Muscle of leg (tissue), 11 donors: ENCODE results near the gene LRRC61. TPM values are rescaled to one million over a fixed set of nuclear protein-coding genes. Genes with fewer than 3 reads are reported as not detected.
"Not testable (repeated sequence)": the region's sequence is repeated elsewhere in the genome, so short reads cannot be mapped to it uniquely, and the experiment has no call there.

Experiments
- DNase-seq: peaks from one replicate; pipeline ENCODE4 v3.0.0; 2013
- H3K27ac ChIP-seq: one replicate; pipeline ENCODE4 v1.5.1; 2013; ENCODE audit warnings: mild to moderate bottlenecking, low read length, control low read depth
- H3K27me3 ChIP-seq: one replicate; pipeline ENCODE4 v1.6.1; 2013; ENCODE audit warnings: low read length; ENCODE audit not compliant: control insufficient read depth, insufficient read depth
- H3K36me3 ChIP-seq: one replicate; pipeline ENCODE4 v1.6.1; 2013; ENCODE audit warnings: low read length; ENCODE audit not compliant: control insufficient read depth, insufficient read depth
- H3K4me1 ChIP-seq: one replicate; pipeline ENCODE4 v1.6.1; 2013; ENCODE audit warnings: low read length; ENCODE audit not compliant: control insufficient read depth, insufficient read depth
- H3K4me3 ChIP-seq: one replicate; pipeline ENCODE4 v1.5.1; 2013; ENCODE audit warnings: low read length, control low read depth
- H3K9me3 ChIP-seq: replicated peaks from 2 replicates; pipeline ENCODE4 v1.6.1; 2013; ENCODE audit warnings: low read depth, low read length; ENCODE audit not compliant: control insufficient read depth
- WGBS: methylation state at CpG from one replicate; pipeline ENCODE4 v1.1.5; 2013; ENCODE audit warnings: missing lambda C conversion rate; ENCODE audit not compliant: insufficient coverage; 5-methylcytosine and 5-hydroxymethylcytosine counted together
- polyA plus RNA-seq, 8 donors: library from polyadenylated mRNA; unstranded; fragments of 120-200 nt; gene quantifications; one replicate each; pipeline versions ENCODE4 v1.2.1 to v1.2.3, GENCODE V29; 2013; ENCODE audit warnings: inconsistent platforms in 1 of 8, low replicate concordance in 1 of 8; ENCODE audit not compliant: insufficient read length in 8 of 8, insufficient read depth in 1 of 8
- total RNA-seq: library from RNA; stranded (reverse); fragments of 120-200 nt; gene quantifications from one replicate; pipeline ENCODE4 v1.2.4, GENCODE V29; 2013

Gene LRRC61
- total and polyA plus RNA-seq, 9 donors = 3.6 to 11.9 (median 7.6) TPM

- 92% methylated on average over 4 of the region's 6 CpGs for WGBS
- not testable (repeated sequence) for H3K4me1 ChIP-seq, H3K9me3 ChIP-seq, H3K27me3 ChIP-seq, H3K27ac ChIP-seq, DNase-seq, H3K36me3 ChIP-seq, H3K4me3 ChIP-seq
Measured at GRCh38 chr7:150288816-150289215, 34.3 kb upstream of the LRRC61 start.

DNA sequence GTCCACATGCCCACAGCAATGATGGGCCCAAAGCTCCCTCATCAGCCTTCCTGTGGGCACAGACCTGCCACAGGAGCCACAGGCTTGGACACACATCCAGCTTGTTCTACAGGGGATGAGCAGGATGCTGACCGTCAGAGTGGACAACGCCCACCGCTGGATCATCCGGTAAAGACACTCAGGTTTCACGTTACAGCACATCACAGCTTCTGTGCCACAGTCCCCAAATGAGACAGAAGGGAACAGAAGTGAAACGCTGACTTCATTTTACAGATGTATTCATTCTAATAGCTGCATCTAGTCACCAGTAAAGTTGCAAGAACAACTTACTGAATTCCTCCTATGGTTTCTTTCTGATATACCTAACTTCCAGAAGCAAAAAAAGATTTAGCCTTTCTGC lies 32.8 kb upstream of the LRRC61 start:
- not testable (repeated sequence) for H3K4me1 ChIP-seq, DNase-seq, H3K4me3 ChIP-seq, H3K27ac ChIP-seq, H3K36me3 ChIP-seq, H3K27me3 ChIP-seq, H3K9me3 ChIP-seq
- WGBS = no CpG with 5 or more reads among the region's 6 CpGs

DNA sequence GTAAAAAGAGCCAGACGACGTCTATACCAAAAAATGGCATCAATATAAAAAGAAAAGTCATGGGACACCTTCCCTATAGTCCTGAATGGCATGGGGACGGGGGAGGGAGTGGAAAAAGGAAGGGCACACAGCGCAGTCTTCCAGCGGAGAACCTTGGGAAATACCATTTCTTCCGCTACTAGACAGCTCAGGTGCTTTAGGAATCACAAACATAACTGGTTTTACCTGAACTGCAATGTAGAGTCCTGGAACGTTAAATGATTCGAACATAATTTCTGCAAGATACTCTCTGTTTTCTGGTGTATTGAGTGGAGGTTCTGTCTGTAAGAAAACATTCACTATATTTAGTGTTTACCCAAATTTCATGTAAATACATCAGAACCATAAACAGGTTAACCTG lies 28.1 kb upstream of the LRRC61 start:
- not testable (repeated sequence) for H3K27ac ChIP-seq, H3K4me3 ChIP-seq, H3K27me3 ChIP-seq, H3K36me3 ChIP-seq, H3K9me3 ChIP-seq, H3K4me1 ChIP-seq, DNase-seq
- no CpG with 5 or more reads among the region's 8 CpGs for WGBS

DNA sequence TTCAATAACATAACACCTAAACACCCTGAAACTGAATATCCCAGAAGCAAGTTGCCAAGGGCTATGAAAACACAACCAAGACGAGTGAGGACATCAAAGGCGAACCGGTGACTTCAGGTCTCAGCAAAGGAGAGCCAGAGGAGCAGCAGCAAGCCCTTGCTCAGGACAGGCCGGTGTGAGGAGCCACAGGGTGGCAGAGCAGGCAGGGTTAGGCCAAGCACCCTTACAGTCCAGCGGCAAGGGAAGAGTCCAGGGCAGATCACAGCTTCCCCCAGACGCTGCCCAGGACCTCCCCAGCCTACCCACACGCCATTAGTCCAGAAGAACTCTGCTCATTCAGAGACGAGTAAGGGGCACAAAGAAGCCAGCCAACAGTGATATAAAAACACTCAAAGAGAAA lies 27.5 kb upstream of the LRRC61 start:
- not testable (repeated sequence) for H3K36me3 ChIP-seq, H3K4me3 ChIP-seq, H3K27me3 ChIP-seq, DNase-seq, H3K27ac ChIP-seq, H3K9me3 ChIP-seq, H3K4me1 ChIP-seq
- WGBS = no CpG with 5 or more reads among the region's 8 CpGs

DNA sequence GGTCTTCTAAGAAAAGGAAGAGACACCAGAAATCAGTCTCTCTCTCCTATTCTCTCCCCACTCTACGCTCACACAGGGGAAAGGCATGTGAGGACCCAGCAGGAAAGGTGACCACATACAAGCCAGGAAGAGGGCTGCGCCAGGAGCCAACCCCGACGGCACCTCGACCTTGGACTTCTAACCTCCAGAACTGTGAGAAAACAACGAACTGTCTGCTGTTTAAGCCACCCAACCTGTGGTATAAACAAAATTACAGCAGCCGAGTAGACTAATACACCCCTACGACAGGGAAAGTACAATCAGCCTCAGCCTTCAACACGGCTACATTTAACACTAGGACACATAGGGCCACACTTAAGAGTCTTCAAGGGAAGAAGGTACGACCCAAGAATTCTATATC lies 26.4 kb upstream of the LRRC61 start:
- not testable (repeated sequence) for H3K36me3 ChIP-seq, H3K4me3 ChIP-seq, DNase-seq, H3K27ac ChIP-seq, H3K27me3 ChIP-seq, H3K4me1 ChIP-seq, H3K9me3 ChIP-seq
- whole genome bisulfite sequencing = 80% methylated on average over 1 of the region's 10 CpGs

- DNase-seq, H3K36me3 ChIP-seq, H3K27ac ChIP-seq, H3K9me3 ChIP-seq, H3K4me1 ChIP-seq, H3K27me3 ChIP-seq, H3K4me3 ChIP-seq: not testable (repeated sequence)
Measured at GRCh38 chr7:150297978-150298377, 25.2 kb upstream of the LRRC61 start.

GRCh38 chr7:150302908-150303310 lies 20.2 kb upstream of the LRRC61 start:
- no CpG with 5 or more reads among the region's 1 CpG for whole genome bisulfite sequencing
- H3K27ac ChIP-seq, H3K36me3 ChIP-seq, H3K27me3 ChIP-seq, H3K4me3 ChIP-seq, H3K4me1 ChIP-seq, DNase-seq, H3K9me3 ChIP-seq: not testable (repeated sequence)

DNA sequence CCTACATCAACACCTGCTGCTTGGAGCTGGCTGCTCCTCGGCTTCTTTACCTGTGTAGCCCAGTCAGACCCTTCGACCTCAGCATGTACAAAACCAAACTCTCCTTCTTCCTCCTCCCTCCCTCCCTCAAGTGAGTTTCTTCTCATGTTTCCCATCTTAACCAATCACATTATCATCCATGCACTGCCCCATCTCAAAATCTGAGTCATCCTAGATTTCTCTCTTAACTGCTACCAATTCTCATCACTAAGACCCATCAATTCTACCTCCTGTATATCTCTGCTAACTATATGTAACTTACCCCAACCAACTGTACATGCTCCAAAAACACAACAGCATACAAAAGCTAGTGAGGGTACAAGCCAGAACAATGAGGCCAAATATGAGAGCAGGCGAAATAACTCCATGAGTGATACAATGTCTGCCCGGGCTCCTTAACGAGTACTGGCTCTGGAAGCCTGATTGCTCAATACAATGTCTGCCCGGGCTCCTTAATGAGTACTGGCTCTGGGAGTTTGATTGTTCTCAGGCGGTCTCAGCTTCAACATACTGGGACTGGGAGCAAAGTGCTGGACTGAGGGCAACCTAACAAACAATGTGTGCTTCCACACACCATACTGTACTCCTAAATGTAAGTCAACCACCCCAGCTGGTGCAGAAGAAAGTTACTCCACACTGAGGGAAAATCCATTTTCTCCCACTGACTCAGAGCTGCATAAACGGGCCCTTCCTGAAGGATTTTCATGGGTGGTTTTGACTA lies 18.5 kb upstream of the LRRC61 start:
- not testable (repeated sequence) for H3K9me3 ChIP-seq, H3K27me3 ChIP-seq, H3K4me1 ChIP-seq, H3K27ac ChIP-seq, H3K36me3 ChIP-seq, H3K4me3 ChIP-seq, DNase-seq
- WGBS = no CpG with 5 or more reads among the region's 8 CpGs

DNA sequence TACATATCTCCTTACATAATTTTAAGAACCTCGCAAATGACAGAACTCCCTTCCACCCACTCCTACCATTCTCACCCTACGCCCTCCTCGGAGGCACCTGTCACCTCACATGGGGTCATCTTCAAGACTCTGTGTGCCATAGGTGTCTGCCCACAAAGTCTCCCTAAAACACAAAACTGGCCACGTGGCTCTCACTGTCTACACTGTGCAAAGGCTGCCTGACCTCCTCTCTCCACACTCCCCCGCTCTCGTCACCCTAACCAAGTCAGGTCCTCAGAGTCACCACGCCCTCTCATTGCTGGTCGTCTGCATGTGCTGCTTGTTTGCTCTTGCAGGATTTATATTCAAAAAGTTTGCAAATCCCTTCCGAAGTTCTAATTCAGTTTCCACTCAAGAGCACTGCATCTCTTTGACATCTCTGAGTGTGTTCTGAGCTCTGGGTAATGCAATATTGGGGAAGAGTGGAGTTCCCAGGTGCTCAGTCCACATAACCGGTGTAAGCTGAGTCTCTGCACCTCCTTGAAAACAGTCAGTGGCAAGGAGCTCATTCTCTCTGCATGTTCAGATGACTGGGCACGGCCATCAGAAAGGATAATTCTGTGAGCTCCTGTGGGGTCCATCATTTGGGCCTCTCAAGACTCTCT lies 17.8 kb upstream of the LRRC61 start:
- not testable (repeated sequence) for H3K36me3 ChIP-seq, DNase-seq, H3K4me3 ChIP-seq, H3K27ac ChIP-seq, H3K9me3 ChIP-seq, H3K27me3 ChIP-seq, H3K4me1 ChIP-seq
- 100% methylated on average over 2 of the region's 11 CpGs for WGBS

DNA sequence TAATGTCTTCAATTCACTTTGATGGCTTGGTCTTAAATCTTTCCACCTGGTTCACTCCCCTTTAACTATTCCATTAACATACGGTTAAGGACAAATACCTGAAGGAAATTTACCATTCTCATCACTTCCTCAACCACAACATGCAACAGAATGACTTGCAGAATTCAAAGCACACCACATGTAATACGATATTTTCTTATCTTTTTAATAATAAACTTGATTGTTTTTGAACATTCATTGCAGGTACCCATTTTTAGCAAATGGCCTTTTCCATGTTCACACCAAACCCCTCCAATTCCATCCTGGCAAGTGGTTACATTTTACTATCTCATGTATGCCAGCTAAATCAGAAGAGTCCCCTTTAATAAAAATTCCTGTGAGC lies 17.3 kb upstream of the LRRC61 start:
- WGBS = no CpG with 5 or more reads among the region's 2 CpGs
- not testable (repeated sequence) for H3K27ac ChIP-seq, H3K36me3 ChIP-seq, H3K9me3 ChIP-seq, DNase-seq, H3K4me1 ChIP-seq, H3K4me3 ChIP-seq, H3K27me3 ChIP-seq

- 66% methylated on average over 2 of the region's 5 CpGs for WGBS
- not testable (repeated sequence) for H3K4me3 ChIP-seq, H3K27ac ChIP-seq, H3K4me1 ChIP-seq, H3K9me3 ChIP-seq, H3K36me3 ChIP-seq, H3K27me3 ChIP-seq, DNase-seq
Measured at GRCh38 chr7:150306377-150306776, 16.8 kb upstream of the LRRC61 start.
